ENCODE measurements around the gene ANKRD13C.

ANKRD13C gene

DNA sequence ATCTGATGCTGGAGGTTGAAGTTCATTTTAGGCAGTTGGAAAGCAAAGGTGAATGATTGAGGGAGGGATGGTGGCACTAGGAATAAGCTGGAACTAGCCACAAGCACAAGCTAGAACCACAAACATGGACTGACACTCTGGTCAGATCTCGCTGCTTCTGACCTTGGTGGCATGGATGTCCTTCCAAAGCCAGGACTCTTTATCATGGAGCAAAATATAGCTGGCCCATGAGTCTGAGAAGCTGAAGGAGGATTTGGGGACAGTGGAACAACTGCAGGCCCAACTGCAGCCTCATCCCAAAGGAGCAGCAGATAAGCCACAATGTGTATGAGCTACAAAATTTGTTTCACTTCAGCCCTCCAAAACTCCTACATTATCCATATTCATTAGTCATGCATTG is 97.9 kb downstream of the ANKRD13C start:
- no peak for TF ChIP-seq ZFX (IDR thresholded peaks at IDR 0.05)
- no peak overlapping the region for H3K27ac ChIP-seq

DNA sequence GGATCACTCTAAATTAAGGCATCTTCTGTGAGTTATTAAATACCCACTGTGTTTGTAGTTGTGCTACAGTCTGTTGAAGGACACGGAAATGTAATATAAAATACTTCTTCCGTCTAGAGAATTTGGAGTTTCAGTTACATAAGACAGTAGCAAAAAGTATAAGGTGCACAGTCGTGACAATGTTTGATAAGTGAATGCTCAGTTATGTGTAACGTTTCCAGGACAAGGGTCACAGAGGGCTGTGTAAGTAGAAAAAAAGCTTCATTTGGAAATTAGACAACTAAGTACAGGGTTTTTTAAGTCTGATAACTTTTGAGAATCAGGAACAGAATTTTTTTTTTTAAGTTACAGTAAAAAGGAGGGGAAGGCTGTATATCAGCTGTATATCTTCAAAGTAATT is 105.8 kb downstream of the ANKRD13C start:
- H3K27ac ChIP-seq = no peak overlapping the region
- TF ChIP-seq ZFX (IDR thresholded peaks at IDR 0.05) = no peak
- TF ChIP-seq, protein P1, sequence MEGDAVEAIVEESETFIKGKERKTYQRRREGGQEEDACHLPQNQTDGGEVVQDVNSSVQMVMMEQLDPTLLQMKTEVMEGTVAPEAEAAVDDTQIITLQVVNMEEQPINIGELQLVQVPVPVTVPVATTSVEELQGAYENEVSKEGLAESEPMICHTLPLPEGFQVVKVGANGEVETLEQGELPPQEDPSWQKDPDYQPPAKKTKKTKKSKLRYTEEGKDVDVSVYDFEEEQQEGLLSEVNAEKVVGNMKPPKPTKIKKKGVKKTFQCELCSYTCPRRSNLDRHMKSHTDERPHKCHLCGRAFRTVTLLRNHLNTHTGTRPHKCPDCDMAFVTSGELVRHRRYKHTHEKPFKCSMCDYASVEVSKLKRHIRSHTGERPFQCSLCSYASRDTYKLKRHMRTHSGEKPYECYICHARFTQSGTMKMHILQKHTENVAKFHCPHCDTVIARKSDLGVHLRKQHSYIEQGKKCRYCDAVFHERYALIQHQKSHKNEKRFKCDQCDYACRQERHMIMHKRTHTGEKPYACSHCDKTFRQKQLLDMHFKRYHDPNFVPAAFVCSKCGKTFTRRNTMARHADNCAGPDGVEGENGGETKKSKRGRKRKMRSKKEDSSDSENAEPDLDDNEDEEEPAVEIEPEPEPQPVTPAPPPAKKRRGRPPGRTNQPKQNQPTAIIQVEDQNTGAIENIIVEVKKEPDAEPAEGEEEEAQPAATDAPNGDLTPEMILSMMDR (conservative IDR thresholded peaks at IDR 0.05) = no peak

DNA sequence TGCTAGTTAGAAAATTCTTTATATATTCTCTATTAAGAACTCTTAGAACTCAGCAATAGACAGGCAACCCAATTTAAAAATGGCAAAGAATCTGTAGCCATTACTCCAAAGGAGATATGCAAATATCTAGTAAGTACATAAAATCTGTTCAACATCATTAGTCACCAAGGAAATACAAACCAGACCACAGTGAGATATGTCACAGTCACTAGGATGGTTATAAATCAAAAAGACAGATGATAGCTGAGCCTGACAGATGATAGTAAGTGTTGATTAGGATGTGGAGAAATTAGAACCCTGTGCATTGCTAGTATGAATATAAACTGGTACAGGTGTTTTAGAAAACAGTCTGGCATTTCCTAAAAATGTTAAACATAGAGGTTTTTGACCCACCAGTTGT is 106.8 kb downstream of the ANKRD13C start:
- H3K27ac ChIP-seq = no peak overlapping the region
- TF ChIP-seq, protein P1 (conservative IDR thresholded peaks at IDR 0.05) = no peak
- no peak for TF ChIP-seq ZFX (IDR thresholded peaks at IDR 0.05)

DNA sequence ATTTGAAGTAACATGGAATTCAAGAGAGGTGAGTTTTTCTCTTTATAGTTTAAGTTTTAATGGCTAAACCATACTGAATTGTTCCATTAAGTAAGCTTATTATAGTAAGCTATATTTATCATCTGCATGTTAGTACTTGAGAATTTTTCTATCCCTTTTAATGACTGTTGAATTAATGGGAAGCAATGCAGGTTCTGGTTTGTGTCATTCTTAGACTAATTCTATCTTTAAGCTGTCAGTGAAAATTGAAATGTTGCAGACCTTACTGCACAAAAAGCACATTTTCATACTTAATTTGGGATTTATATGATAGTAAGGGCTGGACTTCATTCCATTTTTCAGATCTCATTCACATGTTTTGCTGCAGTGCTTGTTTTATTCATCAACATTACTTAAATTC is 107.4 kb downstream of the ANKRD13C start:
- no peak overlapping the region for H3K27ac ChIP-seq
- TF ChIP-seq, protein P1 (conservative IDR thresholded peaks at IDR 0.05) = no peak
- TF ChIP-seq ZFX (IDR thresholded peaks at IDR 0.05) = no peak

DNA sequence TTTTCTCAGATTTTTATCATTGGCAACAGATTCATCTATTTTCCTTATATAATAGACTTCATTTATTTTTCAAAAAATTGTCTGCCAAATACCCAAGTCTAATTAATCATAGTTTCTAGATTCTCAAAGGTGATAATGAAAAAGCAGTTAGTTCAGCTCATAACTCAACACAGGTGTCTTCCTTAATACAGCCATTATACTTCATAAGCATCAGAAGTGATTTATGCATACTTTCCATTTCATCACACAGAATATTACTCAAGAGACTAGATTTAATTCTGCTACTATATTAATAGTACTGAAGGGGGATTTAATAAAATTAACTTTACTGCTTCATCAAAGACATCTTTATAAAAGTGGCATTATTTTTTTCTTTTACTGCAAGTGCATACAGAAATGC is 114.6 kb downstream of the ANKRD13C start:
- TF ChIP-seq, protein P1 (conservative IDR thresholded peaks at IDR 0.05) = no peak
- TF ChIP-seq ZFX (IDR thresholded peaks at IDR 0.05) = no peak

DNA sequence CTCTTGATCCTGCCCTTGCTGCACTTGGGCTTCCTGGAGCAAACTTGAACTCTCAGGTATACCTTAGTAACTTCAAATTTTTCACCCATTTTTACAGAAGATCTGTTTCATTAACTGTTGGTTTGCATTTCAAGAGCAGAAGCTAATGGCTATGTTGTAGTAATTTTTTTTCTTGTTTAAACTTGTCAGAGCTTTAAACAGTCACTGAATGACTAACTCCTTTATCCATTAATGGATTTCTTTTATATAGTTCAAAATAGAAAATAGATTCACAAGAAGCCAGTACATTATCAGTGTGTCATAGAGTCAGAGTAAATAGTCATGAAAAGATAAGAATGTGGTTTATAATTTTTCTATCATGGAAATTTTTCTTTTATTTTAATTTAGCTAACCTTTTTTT is 119.8 kb downstream of the ANKRD13C start:
- no peak overlapping the region for H3K27ac ChIP-seq
- TF ChIP-seq, protein P1 (conservative IDR thresholded peaks at IDR 0.05) = no peak
- TF ChIP-seq ZFX (IDR thresholded peaks at IDR 0.05) = no peak

More for the DNA sequence above, 114.6 kb downstream of the ANKRD13C start:
- H3K27ac ChIP-seq = no peak overlapping the region

DNA sequence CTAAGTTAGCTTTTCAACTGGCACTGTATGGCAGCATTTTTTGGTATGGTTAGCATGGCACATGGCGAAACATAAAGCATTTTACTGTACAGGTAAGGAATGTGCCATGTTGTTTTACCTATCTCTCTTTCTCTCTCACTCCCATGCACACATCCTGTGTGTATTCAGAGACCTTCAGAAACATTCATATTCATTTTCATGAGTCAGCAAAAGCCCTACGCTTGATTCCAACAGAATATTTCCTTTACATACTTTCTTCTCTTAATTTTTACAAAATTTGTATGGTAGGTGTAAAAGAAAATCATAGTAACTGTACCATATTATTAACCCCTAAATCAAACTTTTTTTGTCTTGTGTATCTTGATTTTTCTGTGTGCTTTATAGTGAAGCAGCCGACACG is 123.0 kb downstream of the ANKRD13C start:
- no peak overlapping the region for H3K27ac ChIP-seq
- TF ChIP-seq ZFX (IDR thresholded peaks at IDR 0.05) = no peak
- TF ChIP-seq, protein P1 (conservative IDR thresholded peaks at IDR 0.05) = no peak

DNA sequence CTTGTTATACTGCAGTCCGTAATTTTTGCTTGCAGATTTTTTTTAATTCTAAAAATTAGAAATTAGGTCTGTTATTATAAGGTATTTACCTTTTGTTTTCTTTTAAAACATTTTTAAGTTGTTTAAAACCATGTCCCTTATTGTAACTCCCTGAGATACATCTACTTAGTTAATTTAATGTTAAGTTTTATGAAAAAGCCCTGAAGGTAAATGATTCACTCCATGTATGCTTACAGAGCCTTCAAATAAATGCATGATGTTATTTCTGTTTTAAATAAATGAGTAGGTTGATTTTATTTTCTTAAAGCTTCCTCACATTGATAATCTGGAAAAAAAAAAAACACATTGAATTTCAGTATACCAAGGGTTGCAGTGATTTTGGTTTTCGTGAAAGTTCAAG is 125.9 kb downstream of the ANKRD13C start:
- no peak overlapping the region for H3K27ac ChIP-seq
- TF ChIP-seq, protein P1 (conservative IDR thresholded peaks at IDR 0.05) = no peak
- no peak for TF ChIP-seq ZFX (IDR thresholded peaks at IDR 0.05)

Data from C4-2B (cell line).